ENCODE measurements around the gene CAPN14.

GRCh38 chr2:31161637-31162036 is 55.7 kb downstream of the CAPN14 start:
- no peak for TF ChIP-seq POLR2A (IDR thresholded peaks at IDR 0.05)
- no peak for TF ChIP-seq CTCF (IDR thresholded peaks at IDR 0.05)
- no peak for TF ChIP-seq EP300 (IDR thresholded peaks at IDR 0.05)
- TF ChIP-seq POLR2AphosphoS5 (IDR thresholded peaks at IDR 0.05): no peak

Data from upper lobe of left lung (tissue), 4 donors.